Lower lobe of right lung (tissue), 2 donors: ENCODE measurements around the gene CCT7. TPM values are rescaled to one million over a fixed set of nuclear protein-coding genes. Genes with fewer than 3 reads are reported as not detected.

Source experiments
- ATAC-seq, 2 donors: fragments of 200-7000 bp; cut with Tn5 transposase; one replicate each; pipeline ENCODE4 v1.9.1; 2020 to 2022; ENCODE audit warnings: mild to moderate bottlenecking in 2 of 2, moderate library complexity in 2 of 2
- DNase-seq: peaks from one replicate; pipeline ENCODE4 v3.0.0-alpha.2; 2020
- H3K27ac ChIP-seq: fragments of 200-600 bp; one replicate; pipeline ENCODE4 v1.8.0; 2022
- H3K27me3 ChIP-seq: fragments of 200-600 bp; one replicate; pipeline ENCODE4 v1.8.0; 2022; ENCODE audit warnings: low read depth
- H3K36me3 ChIP-seq: fragments of 200-600 bp; one replicate; pipeline ENCODE4 v1.8.0; 2022; ENCODE audit warnings: mild to moderate bottlenecking
- H3K4me1 ChIP-seq: fragments of 200-600 bp; one replicate; pipeline ENCODE4 v1.8.0; 2022
- H3K4me3 ChIP-seq: fragments of 200-600 bp; one replicate; pipeline ENCODE4 v1.8.0; 2022; ENCODE audit warnings: mild to moderate bottlenecking
- H3K9me3 ChIP-seq: fragments of 200-600 bp; one replicate; pipeline ENCODE4 v1.8.0; 2022
- intact Hi-C: fragments of 100-400 bp; cut with DNase I; formaldehyde crosslinking; loops from one replicate; pipeline ENCODE4 v1.11.0; 2022
- total RNA-seq: library from RNA; stranded (reverse); fragmentation: NEBNext Ultra II Directional; extraction: Animal tissue kit (Norgen Biotek cat#: 25700); gene quantifications from one replicate; pipeline ENCODE4 v1.2.1, GENCODE V29; 2021
- TF ChIP-seq, protein P1 (sequence below): fragments of 200-600 bp; IDR thresholded peaks from one replicate; pipeline ENCODE4 v1.8.0; 2022; ENCODE audit warnings: antibody characterized with exemption, mild to moderate bottlenecking
- donor health status: DM: no; HTN: yes; CAD: no; lungs with severe emphysema.

Gene CCT7
- total RNA-seq, 1 donor from 2014 or later, result 151 TPM

DNA sequence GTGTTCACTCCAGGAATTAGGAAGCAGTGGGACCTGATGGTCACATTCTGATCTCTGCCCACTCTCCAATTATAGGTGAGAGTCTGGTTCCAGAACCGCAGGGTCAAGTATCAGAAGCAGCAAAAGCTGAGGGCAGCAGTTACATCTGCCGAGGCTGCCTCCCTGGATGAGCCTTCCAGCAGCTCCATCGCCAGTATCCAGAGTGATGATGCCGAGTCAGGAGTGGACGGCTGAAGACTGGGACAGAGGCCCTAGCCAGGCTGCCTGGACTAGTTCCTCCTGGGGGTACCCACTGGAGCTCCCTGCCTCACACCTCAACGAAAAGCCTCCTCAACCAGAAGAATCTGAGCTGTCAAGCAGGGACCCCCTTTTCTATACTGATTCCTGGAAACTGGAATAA, 23.4 kb upstream of the CCT7 start:
- Histone ChIP-seq H3K27ac (no peak overlapping the region), H3K4me1 (peaks cover 19% of the 10 kb centered on the region), H3K4me3 (no peak overlapping the region), H3K36me3 (no peaks in the 10 kb centered on the region), H3K9me3 (no peaks in the 10 kb centered on the region), H3K27me3 (no peaks in the 10 kb centered on the region)
- TF ChIP-seq, protein P1, sequence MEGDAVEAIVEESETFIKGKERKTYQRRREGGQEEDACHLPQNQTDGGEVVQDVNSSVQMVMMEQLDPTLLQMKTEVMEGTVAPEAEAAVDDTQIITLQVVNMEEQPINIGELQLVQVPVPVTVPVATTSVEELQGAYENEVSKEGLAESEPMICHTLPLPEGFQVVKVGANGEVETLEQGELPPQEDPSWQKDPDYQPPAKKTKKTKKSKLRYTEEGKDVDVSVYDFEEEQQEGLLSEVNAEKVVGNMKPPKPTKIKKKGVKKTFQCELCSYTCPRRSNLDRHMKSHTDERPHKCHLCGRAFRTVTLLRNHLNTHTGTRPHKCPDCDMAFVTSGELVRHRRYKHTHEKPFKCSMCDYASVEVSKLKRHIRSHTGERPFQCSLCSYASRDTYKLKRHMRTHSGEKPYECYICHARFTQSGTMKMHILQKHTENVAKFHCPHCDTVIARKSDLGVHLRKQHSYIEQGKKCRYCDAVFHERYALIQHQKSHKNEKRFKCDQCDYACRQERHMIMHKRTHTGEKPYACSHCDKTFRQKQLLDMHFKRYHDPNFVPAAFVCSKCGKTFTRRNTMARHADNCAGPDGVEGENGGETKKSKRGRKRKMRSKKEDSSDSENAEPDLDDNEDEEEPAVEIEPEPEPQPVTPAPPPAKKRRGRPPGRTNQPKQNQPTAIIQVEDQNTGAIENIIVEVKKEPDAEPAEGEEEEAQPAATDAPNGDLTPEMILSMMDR, result no peak
- no peak for ATAC-seq
- no peak for DNase-seq
- intact Hi-C loops, result no loop called here

DNA sequence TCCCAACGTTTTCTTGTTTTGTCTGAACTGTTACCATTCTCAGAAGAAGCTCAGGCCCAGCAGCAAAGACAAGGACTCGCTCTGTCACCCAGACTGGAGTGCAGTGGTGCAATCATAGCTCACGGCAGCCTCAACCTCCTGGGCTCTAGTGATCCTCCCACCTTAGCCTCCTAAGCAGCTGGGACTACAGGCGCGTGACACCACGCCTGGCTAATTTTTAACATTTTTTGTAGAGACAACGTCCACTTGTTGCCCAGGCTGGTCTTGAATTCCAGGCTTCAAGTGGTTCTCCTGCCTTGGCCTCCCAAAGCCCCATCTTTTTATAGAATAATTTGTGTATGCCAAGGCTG, 22.0 kb upstream of the CCT7 start:
- Histone ChIP-seq H3K4me3 (no peak overlapping the region), H3K9me3 (no peaks in the 10 kb centered on the region), H3K27ac (no peak overlapping the region), H3K27me3 (no peaks in the 10 kb centered on the region), H3K4me1 (peaks cover 19% of the 10 kb centered on the region), H3K36me3 (no peaks in the 10 kb centered on the region)
- intact Hi-C loops, result no loop called here
- DNase-seq (no peak), ATAC-seq (no peak)
- TF ChIP-seq, protein P1, result no peak

DNA sequence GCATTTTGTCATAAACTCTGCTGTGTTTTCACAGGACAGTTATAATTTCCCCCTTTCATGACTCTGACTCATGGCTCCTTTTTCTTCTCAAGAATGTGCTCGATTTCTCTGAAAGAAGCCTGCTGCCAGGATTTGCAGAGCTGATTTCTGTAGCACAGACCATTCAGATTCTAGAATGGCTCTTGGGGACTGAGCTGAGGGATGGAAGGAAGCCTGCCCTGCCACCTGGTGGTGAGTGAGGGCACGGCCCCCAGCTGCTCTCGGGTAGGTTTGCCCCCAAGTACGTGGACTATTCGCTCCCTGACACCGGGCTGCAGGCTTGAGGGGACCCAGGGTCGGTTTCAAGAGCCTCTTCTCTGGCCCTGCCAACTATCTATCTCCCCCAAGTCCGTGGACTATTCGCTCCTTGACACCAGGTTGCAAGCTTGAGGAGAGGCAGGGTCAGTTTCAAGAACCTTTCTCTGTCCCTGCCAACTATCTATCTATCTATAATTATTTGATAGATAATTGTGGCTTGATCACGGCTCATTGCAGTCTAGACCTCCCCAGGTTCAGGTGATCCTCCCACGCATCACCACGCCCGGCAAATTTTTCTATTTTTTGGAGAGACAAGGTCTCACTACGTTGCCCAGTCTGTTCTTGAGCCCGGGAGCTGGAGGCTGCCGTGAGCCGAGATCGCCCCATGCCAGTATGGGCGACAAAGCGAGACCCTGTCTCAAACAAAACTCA, 21.5 kb upstream of the CCT7 start:
- TF ChIP-seq, protein P1, result peak; percentile 98
- ATAC-seq (peak; percentile 84 to 88), DNase-seq (peak; percentile 81)
- Histone ChIP-seq H3K27ac (no peak overlapping the region), H3K9me3 (no peaks in the 10 kb centered on the region), H3K36me3 (no peaks in the 10 kb centered on the region), H3K27me3 (no peaks in the 10 kb centered on the region), H3K4me3 (no peak overlapping the region), H3K4me1 (peaks cover 19% of the 10 kb centered on the region)
- intact Hi-C loops, result no loop called here

DNA sequence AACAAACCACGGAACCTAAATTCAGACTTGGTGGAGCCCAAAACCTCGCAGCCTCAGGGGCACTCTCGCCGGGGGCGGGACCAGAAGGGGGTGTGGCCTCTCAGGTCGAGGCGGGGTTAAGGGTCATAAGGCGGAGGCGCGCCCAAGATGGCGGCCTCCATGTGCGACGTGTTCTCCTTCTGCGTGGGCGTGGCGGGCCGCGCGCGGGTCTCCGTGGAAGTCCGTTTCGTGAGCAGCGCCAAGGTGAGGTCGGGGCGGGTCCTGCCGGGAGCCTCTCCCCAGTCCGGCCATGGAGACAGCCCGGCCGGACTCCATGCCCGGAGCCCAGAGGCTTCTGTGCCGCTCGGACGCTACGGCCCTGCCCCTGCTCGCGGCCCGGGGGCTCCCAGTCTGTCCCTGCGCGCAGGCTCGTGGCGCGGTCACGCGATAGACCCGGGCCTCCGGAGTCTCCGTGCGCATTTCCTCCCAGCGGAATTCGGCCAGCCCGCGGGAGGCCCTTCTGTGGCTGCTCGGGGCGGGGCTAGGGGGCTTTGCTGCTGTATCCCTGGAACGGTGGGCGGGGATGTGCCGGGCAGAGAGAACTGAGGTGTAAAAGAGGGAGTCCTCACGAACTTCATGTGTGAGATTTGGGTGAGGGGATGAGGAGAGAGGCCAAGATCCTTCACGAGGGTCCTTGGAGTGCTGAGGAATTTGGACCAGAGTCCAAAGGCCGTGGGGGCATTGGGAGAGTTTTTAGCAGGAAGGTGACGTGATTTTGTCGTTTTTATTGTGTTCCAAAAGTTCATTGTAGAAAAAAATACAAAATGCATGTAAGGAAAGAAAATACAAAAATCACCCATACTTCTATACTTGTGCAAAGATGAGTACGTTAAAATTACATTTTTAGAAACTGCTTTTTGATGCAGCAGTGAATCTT, 19.7 kb upstream of the CCT7 start, which contains the start of gene SMYD5:
SMYD5 (plus strand) TSS at position 126 of the 916 bp plus-strand sequence; CDS start at position 148, 22 bp downstream.
- H3K4me3 ChIP-seq, result peak within 1 kb of the TSS; percentile 93
- TF ChIP-seq, protein P1, result no peak
- H3K27ac ChIP-seq, result peak within 1 kb of the TSS; percentile 80
- DNase-seq (peak; percentile 91), ATAC-seq (peak; percentile 95 to 98)
- intact Hi-C loops, result no loop called here
- H3K36me3 ChIP-seq, result peaks cover 6% of the 10 kb centered on the region
- no peaks in the 10 kb centered on the region for H3K27me3 ChIP-seq
- peaks cover 19% of the 10 kb centered on the region for H3K4me1 ChIP-seq
- H3K9me3 ChIP-seq, result no peaks in the 10 kb centered on the region

DNA sequence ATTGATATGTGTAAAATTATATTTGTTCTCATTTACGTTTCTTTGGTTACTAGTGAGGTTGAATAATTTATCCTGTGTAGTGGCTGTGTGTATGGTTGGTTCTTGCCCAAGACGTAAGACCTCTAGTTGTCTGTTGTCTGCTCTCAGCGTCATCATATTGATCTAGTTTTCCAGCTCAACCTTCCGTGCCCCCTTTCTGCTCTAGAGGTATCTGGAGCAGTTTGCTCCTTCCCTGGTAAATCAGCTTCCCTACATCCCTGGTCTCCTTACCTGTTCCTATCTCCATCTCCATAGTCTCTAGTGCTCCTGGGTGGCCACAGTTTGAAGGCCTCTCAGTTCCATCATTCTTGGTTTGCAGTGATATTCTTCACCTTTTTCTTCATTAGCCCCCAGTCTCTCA, 18.9 kb upstream of the CCT7 start:
- DNase-seq (no peak), ATAC-seq (no peak)
- Histone ChIP-seq H3K27me3 (no peaks in the 10 kb centered on the region), H3K4me1 (peaks cover 19% of the 10 kb centered on the region), H3K9me3 (no peaks in the 10 kb centered on the region), H3K27ac (no peak overlapping the region), H3K36me3 (peaks cover 15% of the 10 kb centered on the region), H3K4me3 (peak overlapping the region; percentile 93)
- TF ChIP-seq, protein P1, result no peak
- intact Hi-C loops, result no loop called here
